Suprapubic skin (tissue), 3 donors: Measurements from ENCODE around the gene ABCF3.

Experiments
- CTCF ChIP-seq, 2 donors: fragments of 200-600 bp in 1 of 2; fragments of 450-650 bp in 1 of 2; sonication (generic) in 1 of 2; IDR thresholded peaks; one replicate each; pipeline ENCODE4 v1.5.1; 2016 to 2019; ENCODE audit warnings: antibody characterized with exemption in 2 of 2, mild to moderate bottlenecking in 1 of 2, moderate library complexity in 1 of 2
- POLR2A ChIP-seq, 2 donors: fragments of 450-650 bp; IDR thresholded peaks; one replicate each; pipeline ENCODE4 v1.6.1; 2017; ENCODE audit warnings: antibody characterized with exemption in 2 of 2, mild to moderate bottlenecking in 2 of 2, moderate library complexity in 2 of 2

- TF ChIP-seq CTCF (IDR thresholded peaks at IDR 0.05) (no peak), POLR2A (IDR thresholded peaks at IDR 0.05) (no peak)
These were observed 53.2 kb downstream of the ABCF3 start for GRCh38 chr3:184239221-184239620.
